ENCODE measurements around the gene RAPGEF4. TPM values are rescaled to one million over a fixed set of nuclear protein-coding genes. Genes with fewer than 3 reads are reported as not detected.

RAPGEF4 gene
- total RNA-seq, 6 experiments from 2014 or later = 9.5 to 18.4 (median 14.7) TPM

DNA sequence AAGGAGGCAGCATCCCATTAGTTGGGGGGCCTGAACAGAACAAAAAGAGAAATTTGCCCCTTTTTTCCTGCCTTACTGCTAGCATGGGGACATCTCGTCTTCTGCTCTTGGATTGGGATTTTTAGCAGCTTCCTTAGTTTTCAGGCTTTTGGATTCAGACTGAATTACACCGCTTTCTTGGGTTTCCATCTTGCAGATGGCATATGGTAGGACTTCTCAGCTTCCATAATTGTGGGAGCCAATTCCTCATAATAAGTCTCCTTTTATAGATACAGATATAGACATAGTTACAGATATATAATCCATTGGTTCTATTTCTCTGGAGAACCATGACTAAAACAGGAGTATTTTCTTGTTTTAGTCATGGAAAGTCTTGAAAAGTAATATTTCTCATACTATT lies 5.2 kb upstream of the RAPGEF4 start:
- no peak overlapping the region for H3K27ac ChIP-seq
- TF ChIP-seq, protein P1, sequence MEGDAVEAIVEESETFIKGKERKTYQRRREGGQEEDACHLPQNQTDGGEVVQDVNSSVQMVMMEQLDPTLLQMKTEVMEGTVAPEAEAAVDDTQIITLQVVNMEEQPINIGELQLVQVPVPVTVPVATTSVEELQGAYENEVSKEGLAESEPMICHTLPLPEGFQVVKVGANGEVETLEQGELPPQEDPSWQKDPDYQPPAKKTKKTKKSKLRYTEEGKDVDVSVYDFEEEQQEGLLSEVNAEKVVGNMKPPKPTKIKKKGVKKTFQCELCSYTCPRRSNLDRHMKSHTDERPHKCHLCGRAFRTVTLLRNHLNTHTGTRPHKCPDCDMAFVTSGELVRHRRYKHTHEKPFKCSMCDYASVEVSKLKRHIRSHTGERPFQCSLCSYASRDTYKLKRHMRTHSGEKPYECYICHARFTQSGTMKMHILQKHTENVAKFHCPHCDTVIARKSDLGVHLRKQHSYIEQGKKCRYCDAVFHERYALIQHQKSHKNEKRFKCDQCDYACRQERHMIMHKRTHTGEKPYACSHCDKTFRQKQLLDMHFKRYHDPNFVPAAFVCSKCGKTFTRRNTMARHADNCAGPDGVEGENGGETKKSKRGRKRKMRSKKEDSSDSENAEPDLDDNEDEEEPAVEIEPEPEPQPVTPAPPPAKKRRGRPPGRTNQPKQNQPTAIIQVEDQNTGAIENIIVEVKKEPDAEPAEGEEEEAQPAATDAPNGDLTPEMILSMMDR (IDR thresholded peaks at IDR 0.05) = no peak
- no peak for TF ChIP-seq POLR2A (IDR thresholded peaks at IDR 0.05)
- DNase-seq (no peak), ATAC-seq (no peak)
- WGBS (ENCODE audit: insufficient coverage, low coverage, low lambda C conversion rate, missing lambda C conversion rate) = 100% methylated on average over 1 of the region's 2 CpGs
- intact Hi-C loops (cut with DNase I) = no loop called here
- H3K27me3 ChIP-seq = no peaks in the 10 kb centered on the region
- no peaks in the 10 kb centered on the region for H3K36me3 ChIP-seq
- no peak overlapping the region for H3K4me3 ChIP-seq
- H3K4me1 ChIP-seq = peaks cover 0 to 12% (median 7%) of the 10 kb centered on the region in 4 donors
- H3K9me3 ChIP-seq = no peaks in the 10 kb centered on the region

DNA sequence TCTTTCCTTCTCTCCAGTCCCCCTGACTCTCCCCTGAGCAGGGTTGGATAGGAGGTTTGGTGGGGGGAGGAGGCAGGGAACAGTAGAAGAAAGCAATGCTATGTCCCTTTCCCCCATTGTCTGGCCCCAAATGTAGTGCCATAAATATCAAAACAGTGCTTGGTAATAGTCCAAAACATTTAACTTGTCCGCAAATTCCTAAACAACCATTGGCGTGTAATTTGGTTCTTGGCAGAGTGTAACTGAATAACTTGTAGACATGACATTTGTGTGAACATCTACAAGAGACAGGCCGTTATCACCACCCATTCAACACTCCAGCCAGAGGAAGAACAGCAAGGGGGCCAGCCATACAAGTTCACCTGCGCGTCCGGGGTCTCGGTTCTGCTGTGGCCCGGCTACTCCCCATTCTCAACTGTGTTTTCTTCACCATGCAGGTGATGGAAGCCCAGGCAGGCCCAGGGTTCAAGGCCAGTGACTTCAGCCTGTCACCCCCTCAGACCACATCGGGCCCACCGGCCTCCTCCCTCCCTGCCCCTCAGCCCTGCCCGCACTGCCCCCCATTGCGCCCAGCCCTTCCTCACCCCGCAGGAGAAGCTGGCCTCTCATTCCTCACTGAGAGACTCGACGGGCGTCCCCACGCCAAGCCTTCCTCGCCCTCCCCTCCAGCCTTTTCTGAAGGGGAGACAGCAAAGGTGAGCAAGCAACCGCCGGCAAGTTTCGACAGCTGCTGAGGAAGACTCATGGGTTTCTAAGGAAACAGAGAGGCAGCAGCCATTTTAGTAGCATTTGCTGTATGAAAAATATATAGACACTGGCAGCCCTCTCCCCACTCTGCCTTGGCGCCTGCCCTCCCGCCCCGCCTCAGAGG lies 699 bp upstream of the RAPGEF4 start:
- Histone ChIP-seq H3K9me3 (no peaks in the 10 kb centered on the region), H3K4me1 (no peaks in the 10 kb centered on the region), H3K36me3 (no peaks in the 10 kb centered on the region), H3K27me3 (no peaks in the 10 kb centered on the region), H3K27ac (no peak overlapping the region), H3K4me3 (peak overlapping the region; percentile 64 to 67 (median 66))
- WGBS (ENCODE audit: insufficient coverage, low coverage, low lambda C conversion rate, missing lambda C conversion rate) = 55% methylated on average over 9 of the region's 24 CpGs
- intact Hi-C loops (cut with DNase I) = no loop called here
- DNase-seq = no peak
- no peak for ATAC-seq
- TF ChIP-seq, protein P1 (IDR thresholded peaks at IDR 0.05) = no peak
- TF ChIP-seq POLR2A (IDR thresholded peaks at IDR 0.05) = no peak

DNA sequence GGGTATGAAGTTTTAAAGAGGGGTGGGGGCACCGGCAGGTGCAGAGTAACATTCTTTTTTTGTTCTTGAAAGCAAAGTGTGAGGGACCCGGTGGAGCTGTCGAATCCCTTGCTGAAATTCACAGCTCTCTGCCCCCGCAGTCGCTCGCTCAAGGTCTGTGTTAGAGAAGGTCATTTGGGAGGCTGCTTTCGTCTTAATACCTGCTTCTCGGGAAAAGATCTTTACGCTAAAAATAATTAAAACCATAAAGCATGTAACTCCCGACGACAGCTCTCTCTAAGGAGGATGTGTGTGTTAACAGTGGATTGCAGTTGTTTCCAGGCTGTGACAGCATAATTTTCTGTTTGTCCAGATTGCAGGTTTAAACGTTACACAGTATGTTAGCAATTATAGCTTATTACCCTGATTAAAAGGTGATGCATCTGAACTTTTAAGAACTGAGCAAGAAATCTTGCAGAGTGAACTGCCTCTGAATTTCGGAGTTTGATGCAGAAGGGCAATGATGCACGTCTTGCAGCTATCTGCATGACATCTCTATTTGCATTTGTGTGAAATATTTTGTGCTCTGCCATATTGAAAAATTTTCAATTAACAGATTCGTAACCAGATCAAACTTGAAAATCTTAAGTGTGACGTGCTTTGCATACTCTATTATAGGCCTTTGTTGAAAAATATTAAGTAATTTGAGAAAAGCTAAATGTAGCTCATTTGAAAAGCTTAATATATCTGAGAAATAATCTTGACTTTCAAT lies 954 bp downstream of the RAPGEF4 start:
- Histone ChIP-seq H3K4me1 (no peaks in the 10 kb centered on the region), H3K4me3 (peak overlapping the region; percentile 64 to 67 (median 66)), H3K9me3 (no peaks in the 10 kb centered on the region), H3K27ac (no peak overlapping the region), H3K36me3 (no peaks in the 10 kb centered on the region), H3K27me3 (no peaks in the 10 kb centered on the region)
- TF ChIP-seq, protein P1 (IDR thresholded peaks at IDR 0.05) = no peak
- intact Hi-C loops (cut with DNase I) = no loop called here
- DNase-seq = no peak
- WGBS (ENCODE audit: insufficient coverage, low coverage, low lambda C conversion rate, missing lambda C conversion rate) = 16% methylated on average over 16 of the region's 16 CpGs
- peak; percentile 29 to 50 (median 34) for ATAC-seq

DNA sequence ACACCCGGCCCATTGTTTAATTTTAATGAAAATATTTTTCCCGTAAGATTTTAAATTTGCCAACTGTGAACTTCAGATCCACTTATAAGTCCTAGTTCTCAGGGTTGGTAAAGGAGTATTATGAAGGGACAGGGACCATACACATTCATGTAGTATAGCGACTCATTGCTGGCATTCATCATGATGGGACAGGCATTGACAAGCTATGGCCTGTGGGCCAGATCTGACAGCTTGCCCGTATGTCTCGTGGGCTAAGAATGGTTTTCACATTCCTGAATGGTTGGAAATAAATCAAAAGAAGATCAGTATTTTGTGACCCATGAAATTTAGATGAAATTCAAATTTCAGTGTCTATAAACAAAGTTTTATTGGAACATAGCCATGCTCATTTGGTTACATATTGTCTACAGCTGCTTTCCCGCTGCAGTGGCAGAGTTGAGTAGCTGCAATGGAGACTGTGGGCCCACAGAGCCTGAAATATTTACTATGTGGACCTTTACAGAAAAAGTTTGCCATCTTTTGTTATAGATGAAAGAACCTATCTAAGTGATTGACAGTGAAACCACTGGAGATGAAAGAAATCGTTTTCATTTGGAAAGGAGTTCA lies 4.1 kb downstream of the RAPGEF4 start:
- H3K36me3 ChIP-seq = no peaks in the 10 kb centered on the region
- no peak for ATAC-seq
- TF ChIP-seq POLR2A (IDR thresholded peaks at IDR 0.05) = no peak
- TF ChIP-seq, protein P1 (IDR thresholded peaks at IDR 0.05) = no peak
- H3K27ac ChIP-seq = no peak overlapping the region
- no peaks in the 10 kb centered on the region for H3K27me3 ChIP-seq
- no peak overlapping the region for H3K4me3 ChIP-seq
- intact Hi-C loops (cut with DNase I) = no loop called here
- DNase-seq = no peak
- peaks cover 0 to 6% (median 0%) of the 10 kb centered on the region in 4 donors for H3K9me3 ChIP-seq
- no peaks in the 10 kb centered on the region for H3K4me1 ChIP-seq
- 83% methylated on average over 7 of the region's 7 CpGs for WGBS (ENCODE audit: insufficient coverage, low coverage, low lambda C conversion rate, missing lambda C conversion rate)
